ENCODE data around the gene EFNA5.

EFNA5 gene

DNA sequence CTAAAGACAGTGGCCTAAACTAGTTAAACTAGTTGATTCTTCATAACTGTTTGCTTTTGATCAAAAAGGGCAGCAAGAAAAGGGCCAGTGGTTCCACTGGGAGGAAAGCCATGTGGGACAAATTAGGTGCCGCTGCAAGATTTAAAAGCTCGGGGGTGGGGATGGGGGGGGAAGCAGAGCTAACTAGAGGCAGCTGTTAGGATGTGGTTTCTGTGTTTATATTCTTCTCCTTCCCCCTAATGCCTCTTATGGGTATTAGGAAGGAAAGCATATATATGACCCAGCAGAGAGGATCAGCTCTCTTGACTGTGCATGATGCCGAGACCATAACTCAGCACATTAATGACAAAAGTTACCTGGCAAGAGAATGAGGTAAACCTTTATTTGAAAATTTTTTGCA is 65.7 kb downstream of the EFNA5 start:
- no peak for DNase-seq (ENCODE audit: low read depth in 4 of 4, low spot score in 1 of 4)

DNA sequence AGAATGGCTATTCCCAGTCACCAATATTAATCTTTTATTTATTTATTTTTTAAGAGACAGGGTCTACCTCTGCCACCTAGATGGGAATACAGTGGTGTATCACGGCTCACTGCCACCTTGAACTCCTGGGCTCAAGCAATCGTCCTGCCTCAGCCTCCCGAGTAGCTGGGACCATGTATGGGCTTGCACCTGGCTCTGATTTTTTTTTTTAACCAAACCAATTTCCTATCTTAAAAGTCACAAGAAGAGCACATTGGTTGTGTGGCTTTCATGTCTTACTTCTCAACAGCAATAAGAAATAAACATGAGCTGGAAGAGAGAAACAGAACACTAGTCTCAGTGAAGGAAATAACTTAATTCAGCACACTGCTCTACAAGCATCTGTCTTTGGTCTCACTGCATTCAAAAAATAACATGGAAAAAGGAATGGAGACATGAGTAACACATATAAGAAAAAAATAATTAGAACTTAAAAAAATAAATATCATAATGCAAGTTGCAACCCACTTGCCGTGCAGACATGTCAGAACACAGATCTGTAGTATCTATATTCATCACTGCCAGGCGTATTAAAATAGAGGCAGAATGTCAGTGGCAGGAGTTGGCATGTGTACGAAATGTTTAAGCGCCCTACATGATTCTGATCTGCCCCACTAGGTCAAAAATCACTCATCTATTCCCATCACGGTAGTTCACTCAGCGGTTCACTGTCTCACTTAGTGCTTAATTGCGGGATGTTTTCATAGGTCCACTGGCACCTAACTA is 66.4 kb downstream of the EFNA5 start:
- DNase-seq (ENCODE audit: low read depth in 4 of 4, low spot score in 1 of 4): no peak

DNA sequence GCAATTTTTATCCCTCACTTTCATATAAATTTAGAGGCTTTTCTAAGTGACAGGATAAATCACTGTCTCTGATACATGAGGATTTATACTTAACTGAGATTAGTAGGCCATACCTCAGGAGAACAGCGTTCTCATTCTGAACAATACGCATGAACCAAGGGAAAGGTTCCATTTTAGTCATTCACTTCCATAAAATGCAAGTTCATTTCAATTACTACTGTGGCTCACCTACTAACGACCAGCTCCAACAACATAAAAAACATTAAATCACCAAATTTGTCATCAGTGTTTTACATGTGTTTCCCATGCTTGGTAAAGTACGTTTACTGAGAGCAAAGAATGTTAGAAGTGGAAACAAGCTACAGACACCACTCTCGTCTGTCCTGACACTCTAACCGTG is 67.4 kb downstream of the EFNA5 start:
- no peak for DNase-seq (ENCODE audit: low read depth in 4 of 4, low spot score in 1 of 4)

DNA sequence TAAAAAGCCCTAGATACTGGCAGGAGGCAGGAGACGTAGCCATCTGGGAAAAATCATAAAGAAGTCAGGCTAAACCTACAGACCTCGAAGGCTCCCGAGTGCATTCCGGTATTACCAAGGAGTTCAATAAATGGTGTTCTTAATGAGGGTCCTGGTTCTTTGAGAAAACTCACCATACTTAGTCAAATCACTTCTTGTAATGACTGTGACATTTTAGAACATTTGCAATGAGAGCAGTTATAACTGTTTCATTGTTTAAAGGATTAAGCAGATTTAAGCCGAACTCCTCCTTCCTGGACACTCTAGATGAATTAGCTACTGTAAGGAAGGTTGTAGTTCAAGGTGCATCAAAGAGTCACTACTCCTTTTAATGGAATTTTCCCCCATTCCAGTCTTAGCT is 67.8 kb downstream of the EFNA5 start:
- DNase-seq (ENCODE audit: low read depth in 4 of 4, low spot score in 1 of 4): no peak

DNA sequence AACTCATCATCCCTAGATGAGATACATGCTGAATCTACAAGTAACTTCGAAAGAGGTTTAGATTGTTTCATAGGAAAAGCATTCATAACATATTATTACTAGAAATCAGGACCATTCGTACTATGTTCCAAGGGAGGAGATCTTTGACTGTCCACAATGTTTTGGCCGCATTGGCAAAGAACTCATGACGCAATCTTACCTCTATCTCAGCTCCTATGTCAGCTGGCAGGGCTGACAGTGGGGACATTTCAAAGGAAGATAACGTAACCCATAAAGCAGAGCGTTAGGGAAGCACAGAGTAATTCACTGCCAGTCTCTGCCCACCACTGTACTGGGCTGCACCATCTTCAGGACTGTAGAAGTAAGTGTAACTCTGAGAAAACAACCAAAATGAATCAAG is 69.7 kb downstream of the EFNA5 start:
- DNase-seq (ENCODE audit: low read depth in 4 of 4, low spot score in 1 of 4): no peak

DNA sequence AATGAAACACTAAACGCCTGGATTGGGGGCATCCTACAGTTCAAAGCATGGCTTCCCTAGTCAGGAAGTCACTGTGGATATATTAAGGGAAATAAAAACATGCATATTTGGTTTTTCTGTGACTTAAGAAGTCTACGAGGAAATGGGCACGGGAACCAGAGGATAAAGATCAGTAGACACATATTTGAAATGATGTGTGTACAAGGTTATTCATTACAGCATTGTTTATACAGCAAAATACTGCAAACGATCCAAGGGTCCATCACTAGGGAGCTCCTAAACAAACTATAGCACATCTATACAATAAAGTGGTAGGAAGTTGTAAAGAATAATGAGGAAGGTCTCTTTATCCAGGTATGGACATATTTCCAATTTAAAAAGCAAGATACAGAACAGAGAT is 71.8 kb downstream of the EFNA5 start:
- no peak for DNase-seq (ENCODE audit: low read depth in 4 of 4, low spot score in 1 of 4)

DNA sequence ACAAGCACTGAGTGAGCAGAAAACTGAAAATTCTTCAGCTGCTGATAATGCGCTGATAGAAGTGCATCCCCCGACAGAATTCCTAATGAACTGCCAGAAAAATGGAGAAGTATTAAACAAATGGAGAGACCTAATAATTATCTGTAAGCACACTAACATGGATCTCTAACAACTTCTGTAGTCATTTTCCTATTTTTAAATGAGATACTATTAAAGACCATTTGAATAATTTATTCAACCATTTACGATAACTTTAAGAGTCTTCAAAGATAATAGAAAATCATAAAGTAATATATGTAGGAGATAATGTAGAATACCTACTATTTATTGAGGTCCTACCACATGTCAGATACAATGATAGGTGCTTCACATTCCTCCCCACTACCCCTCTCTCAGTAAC is 72.9 kb downstream of the EFNA5 start:
- DNase-seq (ENCODE audit: low read depth in 4 of 4, low spot score in 1 of 4): no peak

DNA sequence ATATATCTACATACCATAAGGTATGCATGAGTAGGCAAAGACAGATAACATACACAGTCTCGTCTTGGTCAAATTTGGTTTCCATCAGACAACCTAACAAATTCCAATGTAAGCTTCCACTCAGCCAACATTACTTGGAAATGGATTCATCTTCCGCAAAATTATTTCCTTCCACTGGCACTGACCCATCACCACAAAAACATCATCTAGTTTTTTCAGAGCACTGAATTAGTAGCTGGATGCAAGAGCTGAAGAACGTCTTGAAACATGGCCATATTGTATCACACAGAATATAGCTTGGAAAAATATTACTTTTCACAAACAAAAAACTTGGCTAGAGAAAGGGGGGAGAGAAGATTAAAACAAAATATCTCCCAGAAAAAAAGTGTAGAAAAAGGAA is 73.5 kb downstream of the EFNA5 start:
- DNase-seq (ENCODE audit: low read depth in 4 of 4, low spot score in 1 of 4): no peak

DNA sequence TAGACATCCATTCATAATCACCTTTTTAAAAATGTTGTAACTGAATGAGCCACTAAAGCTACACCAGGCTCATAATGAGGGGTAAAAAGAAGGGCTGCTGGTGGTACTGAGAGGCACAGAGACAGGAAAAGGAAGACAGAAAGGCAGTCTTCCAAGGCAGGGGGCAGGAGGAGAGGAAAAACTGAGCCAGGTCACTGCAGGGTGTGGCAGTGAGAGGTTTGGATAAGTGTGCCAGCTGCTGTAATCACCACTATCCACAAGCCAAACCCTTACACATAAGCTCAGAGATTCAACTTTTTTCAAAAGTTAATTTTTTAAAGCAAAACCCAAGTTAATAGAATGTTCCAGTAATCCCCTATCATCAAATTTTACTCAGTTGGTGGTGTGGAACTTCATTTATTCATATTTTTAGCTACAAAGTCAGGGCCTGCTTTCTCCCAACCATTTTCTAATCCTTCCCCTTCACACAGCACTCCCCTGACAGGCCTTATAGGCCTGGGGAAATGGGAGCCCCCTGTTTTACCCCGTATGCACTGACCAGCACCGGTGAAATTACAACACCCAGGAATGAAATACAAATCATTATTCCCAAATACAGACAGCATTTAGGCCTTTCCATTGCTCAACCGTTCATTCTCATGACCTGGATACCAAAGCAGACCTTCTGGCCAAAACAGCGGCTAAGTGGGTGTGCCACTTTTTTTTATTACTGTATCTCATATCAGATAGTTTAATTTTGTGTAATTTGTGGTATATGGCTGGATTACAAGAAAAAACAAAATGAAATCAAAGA is 76.3 kb downstream of the EFNA5 start:
- no peak for DNase-seq (ENCODE audit: low read depth in 4 of 4, low spot score in 1 of 4)

DNA sequence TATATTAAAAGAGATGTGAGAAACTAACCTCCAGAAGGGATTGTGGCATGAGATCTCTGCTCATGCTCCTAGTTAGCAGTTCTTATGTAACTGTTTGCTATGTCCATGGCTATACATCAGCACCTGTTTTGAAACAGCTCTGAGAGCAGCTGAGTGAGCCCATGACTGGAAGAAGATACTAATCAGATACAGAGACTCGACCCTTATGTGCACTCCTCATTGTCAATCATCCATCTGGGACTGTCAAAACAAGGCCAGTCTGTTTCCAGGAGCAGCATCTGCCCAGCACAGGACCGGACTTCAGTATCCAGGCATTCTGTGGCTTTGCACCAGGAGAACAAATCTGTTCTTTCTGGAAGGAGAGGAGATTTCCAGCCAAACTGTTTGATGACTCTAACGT is 77.7 kb downstream of the EFNA5 start:
- DNase-seq (ENCODE audit: low read depth in 4 of 4, low spot score in 1 of 4): no peak

DNA sequence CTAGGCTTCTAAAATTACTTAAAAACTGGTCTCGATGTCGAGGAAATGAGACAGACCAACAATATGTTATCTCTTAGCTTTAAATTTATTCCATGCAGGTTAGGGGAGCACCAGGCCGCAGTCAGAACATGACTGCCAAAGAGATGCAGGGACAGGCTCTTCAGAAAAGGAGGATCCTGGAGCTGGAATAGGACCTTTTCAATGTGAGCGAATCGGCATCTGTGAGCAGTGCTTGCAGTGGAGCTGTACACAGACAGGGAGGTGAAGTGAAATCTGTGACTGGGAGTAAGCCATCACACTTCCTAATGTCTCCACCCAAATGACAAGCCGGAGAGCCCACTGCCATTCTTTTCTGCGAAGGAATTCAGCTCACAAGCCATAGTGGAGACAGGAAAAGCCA is 78.2 kb downstream of the EFNA5 start:
- DNase-seq (ENCODE audit: low read depth in 4 of 4, low spot score in 1 of 4): no peak

DNA sequence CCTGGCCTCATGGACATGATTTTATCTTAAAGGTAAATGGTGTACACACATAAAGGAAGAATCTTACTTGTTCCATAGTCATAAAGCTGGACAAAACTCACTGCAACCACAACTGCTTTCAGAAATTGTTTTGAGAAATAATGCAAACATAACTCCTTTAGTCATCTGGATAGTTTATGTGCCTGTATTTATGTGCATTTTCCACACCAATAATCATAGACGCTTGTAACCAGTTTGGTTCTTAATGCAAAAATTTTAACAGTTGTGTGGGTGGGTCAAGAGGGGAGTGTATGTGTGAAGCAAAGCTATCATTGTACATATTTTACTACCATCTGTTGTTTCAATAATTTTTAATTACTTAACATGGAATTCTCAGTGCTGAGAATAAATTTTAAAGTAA is 80.1 kb downstream of the EFNA5 start:
- DNase-seq (ENCODE audit: low read depth in 4 of 4, low spot score in 1 of 4): no peak

DNA sequence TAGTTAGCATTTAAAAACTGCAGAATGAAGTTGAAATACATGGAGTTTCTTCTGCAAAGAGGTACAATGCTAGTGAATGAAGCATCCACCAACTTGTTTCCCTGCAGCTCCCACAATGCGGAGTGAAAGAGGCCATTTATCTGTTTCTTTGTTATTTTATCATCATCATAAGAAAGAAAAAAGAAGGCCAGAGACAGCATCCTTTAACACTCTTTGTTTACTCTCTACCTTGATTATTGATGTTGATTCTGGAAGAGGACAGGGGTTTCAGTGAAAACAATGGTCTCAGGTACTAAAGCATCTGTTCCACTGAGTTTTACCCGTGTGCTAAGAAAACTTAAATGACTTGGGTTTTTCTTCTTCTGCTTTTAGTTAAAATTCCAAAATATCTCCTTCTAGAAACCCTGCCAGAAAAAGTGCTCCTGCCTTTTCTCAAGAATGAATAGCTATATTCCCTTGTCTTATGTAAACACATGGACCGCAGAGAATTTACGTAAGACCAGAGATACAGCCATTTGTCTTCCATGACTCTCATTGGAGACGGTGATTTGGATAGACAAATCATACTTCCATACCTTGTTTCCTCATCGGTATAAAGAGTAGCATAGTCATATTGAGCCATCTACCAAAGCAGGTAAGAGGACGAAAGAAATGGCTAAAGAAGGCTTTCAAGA is 81.1 kb downstream of the EFNA5 start:
- no peak for DNase-seq (ENCODE audit: low read depth in 4 of 4, low spot score in 1 of 4)

DNA sequence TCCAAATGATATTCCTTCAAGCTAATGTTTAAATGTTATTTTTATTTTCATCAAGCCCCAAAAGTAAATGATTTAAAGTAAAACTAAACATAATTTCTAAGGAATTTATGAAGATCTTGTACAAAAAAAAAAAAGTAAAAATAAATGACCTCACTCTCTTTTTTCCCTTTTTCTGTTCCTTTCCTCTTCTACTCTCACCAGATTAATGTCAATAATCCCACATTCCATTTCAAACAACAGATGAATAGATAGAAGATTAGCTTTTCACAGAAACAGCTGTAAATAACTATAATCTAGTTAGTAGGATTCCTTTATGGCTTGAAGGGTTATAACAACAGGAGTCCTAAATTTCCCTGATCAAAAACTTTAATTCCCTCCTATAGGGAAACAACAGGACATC is 88.1 kb downstream of the EFNA5 start:
- DNase-seq (ENCODE audit: low read depth in 4 of 4, low spot score in 1 of 4): no peak

DNA sequence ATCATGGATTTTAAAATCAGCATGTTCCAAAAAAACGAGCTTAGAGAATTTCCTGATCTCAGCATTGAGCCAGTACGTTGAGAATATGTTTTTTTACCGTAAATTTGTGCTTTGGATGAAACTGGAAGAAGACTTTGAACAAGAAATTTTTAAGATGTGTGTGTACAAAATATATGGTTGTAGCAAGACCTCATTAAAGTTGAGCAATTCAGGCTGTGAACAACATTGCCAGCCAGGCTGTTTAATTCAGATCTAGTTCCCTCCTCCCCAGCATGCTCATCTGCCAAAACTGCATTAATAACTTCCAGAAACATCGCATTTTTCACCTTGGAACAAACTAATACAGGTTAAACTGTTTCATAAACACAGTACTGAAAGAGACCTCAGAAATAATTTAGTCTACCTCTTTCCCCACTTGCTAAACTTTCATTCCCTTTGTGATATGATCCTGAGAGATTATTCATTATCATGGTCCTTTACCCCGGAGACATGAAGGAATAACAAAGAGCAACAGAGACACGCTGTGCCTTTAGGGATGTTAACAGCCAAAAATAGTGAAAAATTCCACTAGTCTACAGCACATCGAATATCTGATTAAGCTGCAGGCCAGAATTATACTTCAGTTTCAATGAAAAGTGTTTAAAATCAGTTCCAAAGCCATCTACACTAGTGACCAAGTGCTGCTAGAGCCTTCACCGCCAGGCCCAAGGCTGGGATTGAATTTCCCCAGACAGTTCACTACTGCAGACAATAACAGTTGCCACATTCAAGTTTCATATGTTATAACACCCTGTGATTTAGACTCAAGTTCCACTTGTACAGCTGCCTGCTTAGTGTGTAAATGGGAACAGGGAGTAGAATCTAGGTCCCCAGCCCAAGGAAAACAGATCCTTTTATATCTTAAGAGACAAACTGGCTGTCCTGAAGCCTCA is 89.6 kb downstream of the EFNA5 start:
- DNase-seq (ENCODE audit: low read depth in 4 of 4, low spot score in 1 of 4): no peak

DNA sequence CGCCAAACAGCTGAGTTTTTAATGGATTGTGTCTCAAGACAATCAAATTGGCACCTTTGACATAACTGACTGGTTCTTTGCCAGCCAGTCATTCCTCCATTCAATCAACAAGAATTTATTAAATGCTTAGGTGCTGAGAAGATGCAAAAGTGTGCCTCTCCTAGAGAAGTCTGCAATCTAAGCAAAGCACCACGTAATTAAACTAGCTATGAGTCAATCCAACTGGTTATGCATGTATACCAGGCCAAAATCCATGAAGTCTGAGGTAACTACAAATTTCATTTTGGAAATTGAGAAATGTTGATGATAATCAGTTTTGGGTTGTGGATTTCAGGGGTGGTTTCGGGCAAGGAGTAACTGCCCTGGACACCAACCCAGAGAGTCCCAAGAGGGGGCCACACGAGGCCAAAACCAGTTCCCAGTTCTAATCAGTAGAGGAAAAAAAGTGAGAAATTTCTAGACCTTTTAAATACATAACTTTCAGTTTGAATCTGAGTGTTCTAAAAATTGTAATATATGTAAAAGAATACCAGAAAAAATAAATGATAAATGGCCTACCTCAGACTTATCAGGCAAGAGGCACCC is 92.6 kb downstream of the EFNA5 start:
- DNase-seq (ENCODE audit: low read depth in 4 of 4, low spot score in 1 of 4): no peak

DNA sequence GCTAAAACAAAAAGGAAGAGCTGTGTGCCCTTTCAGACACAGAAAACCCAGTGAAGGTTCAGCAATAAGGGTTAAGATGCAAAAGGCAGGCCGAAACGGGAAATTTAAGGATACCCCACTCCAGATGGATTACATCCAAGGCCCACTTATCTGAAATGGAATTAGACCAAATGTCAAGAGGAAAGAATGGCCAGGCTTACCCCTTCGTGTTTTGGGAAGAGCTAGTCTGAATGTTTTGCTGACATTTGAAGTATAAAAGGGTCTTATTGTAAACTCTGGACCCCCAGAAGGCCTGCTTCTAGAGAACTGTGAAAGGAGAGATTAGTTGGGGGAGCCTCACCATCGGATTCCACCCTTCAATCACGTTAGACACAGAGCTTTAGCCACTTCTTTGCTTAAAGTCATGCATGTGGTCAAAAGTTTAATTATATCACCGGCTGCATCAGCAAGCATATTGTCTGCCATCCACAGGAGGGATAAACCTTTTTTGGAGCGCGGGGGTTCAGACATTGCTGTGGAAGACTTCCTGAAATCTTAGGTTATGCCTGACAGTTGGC is 93.3 kb downstream of the EFNA5 start:
- DNase-seq (ENCODE audit: low read depth in 4 of 4, low spot score in 1 of 4): no peak

DNA sequence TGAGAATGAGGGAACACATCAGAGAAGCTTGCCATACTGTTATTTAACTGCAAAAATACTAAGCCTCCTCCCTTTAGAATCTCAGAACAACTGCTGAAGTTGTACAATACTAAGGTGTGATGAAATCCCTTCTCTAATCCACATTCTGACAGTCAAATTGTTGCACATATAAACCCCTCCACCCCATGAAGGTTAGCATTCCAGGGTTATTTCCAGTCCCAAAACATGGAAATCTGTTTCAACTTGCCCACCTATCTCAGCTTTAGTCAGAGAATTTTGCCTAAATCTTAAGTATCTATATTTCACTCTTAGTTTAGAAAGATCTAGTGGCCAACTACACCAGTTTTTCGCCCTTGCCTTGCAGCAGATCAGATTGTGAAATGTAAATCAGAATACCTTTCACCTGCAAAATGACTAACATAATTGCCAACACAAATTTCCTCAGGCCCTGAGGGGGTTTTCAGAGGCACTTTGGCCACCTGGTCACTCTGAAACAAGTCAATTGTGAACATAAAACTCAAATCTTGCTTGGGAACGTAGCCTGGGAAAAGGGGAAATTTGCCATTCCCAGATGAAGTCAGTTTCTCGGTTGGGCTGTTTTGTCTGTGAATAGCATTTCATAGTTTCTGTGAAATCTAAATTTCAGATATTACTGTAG is 93.9 kb downstream of the EFNA5 start:
- no peak for DNase-seq (ENCODE audit: low read depth in 4 of 4, low spot score in 1 of 4)

DNA sequence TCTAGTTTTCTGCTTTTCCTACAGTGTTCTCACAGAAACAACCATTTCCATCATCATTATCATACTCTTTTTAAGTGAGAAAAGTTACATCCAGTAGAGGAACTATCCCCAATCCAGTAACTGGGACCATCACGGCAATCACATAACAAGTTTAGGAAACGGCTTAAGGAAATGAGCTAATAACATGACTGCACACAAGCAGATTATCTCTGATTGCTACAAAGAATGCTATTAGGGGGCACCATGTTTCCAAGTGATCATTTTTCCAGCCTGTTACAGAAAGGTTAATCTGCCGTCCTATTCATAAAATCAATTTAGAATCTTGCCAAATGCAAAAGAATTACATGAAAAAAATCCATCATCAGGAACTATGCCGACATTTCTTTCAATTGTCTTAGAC is 94.6 kb downstream of the EFNA5 start:
- DNase-seq (ENCODE audit: low read depth in 4 of 4, low spot score in 1 of 4): no peak

DNA sequence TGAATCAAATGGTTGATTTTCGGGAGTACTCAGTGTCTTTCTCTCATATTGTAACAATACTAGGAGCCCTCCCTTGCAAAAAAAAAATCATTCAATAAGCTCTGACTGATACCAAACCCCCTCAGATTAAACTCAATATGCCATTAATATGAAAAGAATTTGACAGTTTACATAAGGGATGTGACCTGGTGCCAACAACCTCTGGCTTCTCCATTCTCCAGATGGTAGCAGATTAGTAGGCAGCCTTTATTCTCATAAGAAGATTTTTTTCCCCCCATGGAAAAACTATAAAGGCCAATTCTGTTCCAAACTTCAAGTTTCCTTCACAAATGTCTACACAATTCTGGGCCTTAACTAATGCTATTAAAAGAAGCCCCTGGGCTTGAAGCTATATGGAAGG is 96.5 kb downstream of the EFNA5 start:
- no peak for DNase-seq (ENCODE audit: low read depth in 4 of 4, low spot score in 1 of 4)

Measured in stimulated activated CD4-positive, alpha-beta T cell treated with anti-CD3 and anti-CD28 coated beads, Interleukin-1b, Interleukin-23, amount 100 ng/mL, for 24 hours (primary cell).